HepG2 (cell line): ENCODE measurements around the gene AGTRAP.

Experiments used
- ATAD3A ChIP-seq: sonication (generic); formaldehyde crosslinking; IDR thresholded peaks from 2 replicates; pipeline ENCODE4 v1.4.0; 2020; ENCODE audit warnings: missing genetic modification reagents
- JUN ChIP-seq: sonication (generic); formaldehyde crosslinking; IDR thresholded peaks from 2 replicates; pipeline ENCODE4 v1.4.0; 2020; ENCODE audit warnings: mild to moderate bottlenecking, missing genetic modification reagents
- MED1 ChIP-seq: sonication (generic); formaldehyde crosslinking; IDR thresholded peaks from 2 replicates; pipeline ENCODE4 v1.4.0; 2020; ENCODE audit warnings: missing genetic modification reagents
- NFE2L1 ChIP-seq: sonication (generic); formaldehyde crosslinking; IDR thresholded peaks from 2 replicates; pipeline ENCODE4 v1.4.0; 2020; ENCODE audit warnings: missing genetic modification reagents, mild to moderate bottlenecking, borderline replicate concordance
- SIN3A ChIP-seq: IDR thresholded peaks from 2 replicates; pipeline ENCODE4 v1.6.1; 2011; ENCODE audit warnings: low read depth, mild to moderate bottlenecking, control low read depth, low read length, borderline replicate concordance
- TAF1 ChIP-seq: sonication (generic); formaldehyde crosslinking; IDR thresholded peaks from 2 replicates; pipeline ENCODE4 v1.4.0; 2020; ENCODE audit warnings: missing genetic modification reagents
- TSC22D2 ChIP-seq: sonication (generic); formaldehyde crosslinking; IDR thresholded peaks from 2 replicates; pipeline ENCODE4 v1.5.1; 2020; ENCODE audit warnings: missing genetic modification reagents, mild to moderate bottlenecking, borderline replicate concordance
- ZBTB38 ChIP-seq: sonication (generic); formaldehyde crosslinking; IDR thresholded peaks from 2 replicates; pipeline ENCODE4 v1.5.1; 2020; ENCODE audit warnings: mild to moderate bottlenecking, missing genetic modification reagents
- ZNF567 ChIP-seq: sonication (generic); formaldehyde crosslinking; IDR thresholded peaks from 2 replicates; pipeline ENCODE4 v1.8.1; 2023; ENCODE audit warnings: mild to moderate bottlenecking, missing genetic modification reagents, borderline replicate concordance
- TF ChIP-seq, protein P1 (sequence below): sonication (generic); formaldehyde crosslinking; IDR thresholded peaks from 2 replicates; pipeline ENCODE4 v1.5.0; 2020; ENCODE audit warnings: mild to moderate bottlenecking, missing genetic modification reagents, moderate library complexity
- TF ChIP-seq, protein P2 (sequence below): sonication (generic); formaldehyde crosslinking; IDR thresholded peaks from 2 replicates; pipeline ENCODE4 v1.8.1; 2023; ENCODE audit warnings: mild to moderate bottlenecking, missing genetic modification reagents
- TF ChIP-seq, protein P3 (sequence below), 2 experiments: sonication (generic) in 1 of 2; formaldehyde crosslinking in 1 of 2; IDR thresholded peaks; 2 replicates each; pipeline versions ENCODE4 v1.5.1 to v1.6.1; 2011 to 2020; ENCODE audit warnings: borderline replicate concordance in 1 of 2, low read depth in 1 of 2, low read length in 1 of 2, mild to moderate bottlenecking in 1 of 2, missing genetic modification reagents in 1 of 2, moderate library complexity in 1 of 2
- TF ChIP-seq, protein P4 (sequence below), 2 experiments: IDR thresholded peaks; 2 replicates each; pipeline ENCODE4 v1.6.1; 2011 to 2012; ENCODE audit warnings: low read length in 2 of 2, borderline replicate concordance in 1 of 2, low read depth in 1 of 2, mild to moderate bottlenecking in 1 of 2, moderate library complexity in 1 of 2

DNA sequence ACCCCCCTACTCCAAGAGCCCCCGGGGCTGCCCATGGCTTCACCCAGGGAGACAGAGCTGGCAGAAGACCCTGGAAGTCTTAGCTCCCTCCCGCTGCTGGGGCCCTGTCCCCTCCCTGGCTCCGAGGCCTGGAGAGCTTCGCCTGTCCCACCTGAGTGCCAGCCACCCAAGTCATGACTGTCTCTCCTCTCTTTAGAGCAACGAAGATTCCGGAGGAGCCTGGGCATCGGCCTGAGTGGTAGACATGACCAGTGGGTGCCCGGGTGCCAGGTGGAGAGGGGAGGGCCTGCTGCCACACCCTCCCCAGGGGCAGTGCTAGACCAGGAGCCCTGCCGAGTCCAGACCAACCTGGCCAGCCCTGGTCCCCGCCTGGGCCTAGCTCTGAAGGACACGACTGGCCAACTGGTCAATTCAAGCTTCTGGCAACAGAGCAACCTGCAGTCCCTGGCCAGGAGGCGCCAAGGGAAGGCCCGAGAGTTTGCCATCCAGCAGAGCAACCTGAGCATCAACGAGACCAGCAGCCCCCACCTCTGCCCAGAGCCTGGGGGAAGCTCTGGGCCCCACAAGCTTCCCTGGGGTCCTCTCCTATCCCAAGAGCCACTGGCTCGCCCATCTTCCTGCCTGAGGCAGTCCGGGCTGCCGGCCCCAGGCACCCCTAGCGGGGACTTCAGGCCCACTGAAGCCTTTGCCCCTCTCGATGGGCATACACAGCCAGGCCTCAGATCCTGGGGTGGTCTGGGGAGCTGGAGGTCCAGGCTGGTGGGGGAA, 29.9 kb downstream of the AGTRAP start:
- no peak for TF ChIP-seq SIN3A
- TF ChIP-seq ZBTB38 (CRISPR knock-in tag) = no peak
- TF ChIP-seq, protein P1, sequence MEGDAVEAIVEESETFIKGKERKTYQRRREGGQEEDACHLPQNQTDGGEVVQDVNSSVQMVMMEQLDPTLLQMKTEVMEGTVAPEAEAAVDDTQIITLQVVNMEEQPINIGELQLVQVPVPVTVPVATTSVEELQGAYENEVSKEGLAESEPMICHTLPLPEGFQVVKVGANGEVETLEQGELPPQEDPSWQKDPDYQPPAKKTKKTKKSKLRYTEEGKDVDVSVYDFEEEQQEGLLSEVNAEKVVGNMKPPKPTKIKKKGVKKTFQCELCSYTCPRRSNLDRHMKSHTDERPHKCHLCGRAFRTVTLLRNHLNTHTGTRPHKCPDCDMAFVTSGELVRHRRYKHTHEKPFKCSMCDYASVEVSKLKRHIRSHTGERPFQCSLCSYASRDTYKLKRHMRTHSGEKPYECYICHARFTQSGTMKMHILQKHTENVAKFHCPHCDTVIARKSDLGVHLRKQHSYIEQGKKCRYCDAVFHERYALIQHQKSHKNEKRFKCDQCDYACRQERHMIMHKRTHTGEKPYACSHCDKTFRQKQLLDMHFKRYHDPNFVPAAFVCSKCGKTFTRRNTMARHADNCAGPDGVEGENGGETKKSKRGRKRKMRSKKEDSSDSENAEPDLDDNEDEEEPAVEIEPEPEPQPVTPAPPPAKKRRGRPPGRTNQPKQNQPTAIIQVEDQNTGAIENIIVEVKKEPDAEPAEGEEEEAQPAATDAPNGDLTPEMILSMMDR = no peak
- no peak for TF ChIP-seq JUN
- TF ChIP-seq, protein P2, sequence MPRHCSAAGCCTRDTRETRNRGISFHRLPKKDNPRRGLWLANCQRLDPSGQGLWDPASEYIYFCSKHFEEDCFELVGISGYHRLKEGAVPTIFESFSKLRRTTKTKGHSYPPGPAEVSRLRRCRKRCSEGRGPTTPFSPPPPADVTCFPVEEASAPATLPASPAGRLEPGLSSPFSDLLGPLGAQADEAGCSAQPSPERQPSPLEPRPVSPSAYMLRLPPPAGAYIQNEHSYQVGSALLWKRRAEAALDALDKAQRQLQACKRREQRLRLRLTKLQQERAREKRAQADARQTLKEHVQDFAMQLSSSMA (CRISPR knock-in tag) = no peak
- TF ChIP-seq ATAD3A (CRISPR knock-in tag) = no peak
- TF ChIP-seq, protein P3, sequence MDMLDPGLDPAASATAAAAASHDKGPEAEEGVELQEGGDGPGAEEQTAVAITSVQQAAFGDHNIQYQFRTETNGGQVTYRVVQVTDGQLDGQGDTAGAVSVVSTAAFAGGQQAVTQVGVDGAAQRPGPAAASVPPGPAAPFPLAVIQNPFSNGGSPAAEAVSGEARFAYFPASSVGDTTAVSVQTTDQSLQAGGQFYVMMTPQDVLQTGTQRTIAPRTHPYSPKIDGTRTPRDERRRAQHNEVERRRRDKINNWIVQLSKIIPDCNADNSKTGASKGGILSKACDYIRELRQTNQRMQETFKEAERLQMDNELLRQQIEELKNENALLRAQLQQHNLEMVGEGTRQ (IDR thresholded peaks at IDR 0.05; ENCODE audit: low read depth, low read length) = no peak
- TF ChIP-seq, protein P3 (CRISPR knock-in tag; IDR thresholded peaks at IDR 0.05; ENCODE audit: borderline replicate concordance) = no peak
- no peak for TF ChIP-seq TSC22D2 (CRISPR knock-in tag)
- TF ChIP-seq MED1 = no peak
- no peak for TF ChIP-seq TAF1 (CRISPR knock-in tag)
- no peak for TF ChIP-seq ZNF567 (CRISPR knock-in tag)
- TF ChIP-seq, protein P4, sequence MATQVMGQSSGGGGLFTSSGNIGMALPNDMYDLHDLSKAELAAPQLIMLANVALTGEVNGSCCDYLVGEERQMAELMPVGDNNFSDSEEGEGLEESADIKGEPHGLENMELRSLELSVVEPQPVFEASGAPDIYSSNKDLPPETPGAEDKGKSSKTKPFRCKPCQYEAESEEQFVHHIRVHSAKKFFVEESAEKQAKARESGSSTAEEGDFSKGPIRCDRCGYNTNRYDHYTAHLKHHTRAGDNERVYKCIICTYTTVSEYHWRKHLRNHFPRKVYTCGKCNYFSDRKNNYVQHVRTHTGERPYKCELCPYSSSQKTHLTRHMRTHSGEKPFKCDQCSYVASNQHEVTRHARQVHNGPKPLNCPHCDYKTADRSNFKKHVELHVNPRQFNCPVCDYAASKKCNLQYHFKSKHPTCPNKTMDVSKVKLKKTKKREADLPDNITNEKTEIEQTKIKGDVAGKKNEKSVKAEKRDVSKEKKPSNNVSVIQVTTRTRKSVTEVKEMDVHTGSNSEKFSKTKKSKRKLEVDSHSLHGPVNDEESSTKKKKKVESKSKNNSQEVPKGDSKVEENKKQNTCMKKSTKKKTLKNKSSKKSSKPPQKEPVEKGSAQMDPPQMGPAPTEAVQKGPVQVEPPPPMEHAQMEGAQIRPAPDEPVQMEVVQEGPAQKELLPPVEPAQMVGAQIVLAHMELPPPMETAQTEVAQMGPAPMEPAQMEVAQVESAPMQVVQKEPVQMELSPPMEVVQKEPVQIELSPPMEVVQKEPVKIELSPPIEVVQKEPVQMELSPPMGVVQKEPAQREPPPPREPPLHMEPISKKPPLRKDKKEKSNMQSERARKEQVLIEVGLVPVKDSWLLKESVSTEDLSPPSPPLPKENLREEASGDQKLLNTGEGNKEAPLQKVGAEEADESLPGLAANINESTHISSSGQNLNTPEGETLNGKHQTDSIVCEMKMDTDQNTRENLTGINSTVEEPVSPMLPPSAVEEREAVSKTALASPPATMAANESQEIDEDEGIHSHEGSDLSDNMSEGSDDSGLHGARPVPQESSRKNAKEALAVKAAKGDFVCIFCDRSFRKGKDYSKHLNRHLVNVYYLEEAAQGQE (IDR thresholded peaks at IDR 0.05; ENCODE audit: borderline replicate concordance in 1 of 2, low read depth in 1 of 2, low read length in 2 of 2) = no peak
- no peak for TF ChIP-seq NFE2L1 (CRISPR knock-in tag)
